ENCODE results near the gene ZNF511.

DNA sequence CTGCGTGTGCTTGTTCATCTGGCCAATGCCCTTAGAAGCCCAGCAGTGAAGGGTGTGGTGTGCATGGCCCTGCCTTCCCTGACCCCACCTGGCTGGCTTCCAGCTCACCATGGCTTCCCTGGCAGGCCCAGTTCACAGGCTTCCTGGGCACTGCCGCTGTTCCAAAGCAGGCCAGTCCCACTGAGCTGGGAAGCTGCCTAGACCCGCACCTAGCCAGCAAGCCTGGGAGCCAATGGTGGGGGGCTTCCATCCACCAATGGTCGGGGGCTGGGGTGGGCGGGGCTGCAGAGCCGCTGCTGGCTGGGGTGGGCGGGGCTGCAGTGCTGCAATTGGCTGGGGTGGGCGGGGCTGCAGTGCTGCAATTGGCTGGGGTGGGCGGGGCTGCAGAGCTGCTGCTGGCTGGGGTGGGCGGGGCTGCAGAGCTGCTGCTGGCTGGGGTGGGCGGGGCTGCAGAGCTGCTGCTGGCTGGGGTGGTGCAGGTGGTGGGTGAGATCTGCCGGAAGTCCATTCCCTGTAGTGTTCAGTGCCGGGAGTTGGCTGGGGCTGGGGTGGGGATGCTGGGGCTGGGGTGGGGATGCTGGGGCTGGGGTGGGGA is 15.6 kb downstream of the ZNF511 start:
- TF ChIP-seq CTCF (IDR thresholded peaks at IDR 0.05), result no peak
- no peak for TF ChIP-seq EP300 (IDR thresholded peaks at IDR 0.05)
- no peak for TF ChIP-seq POLR2A (IDR thresholded peaks at IDR 0.05)

All from tibial nerve (tissue), 4 donors.